IMR-90 (cell line): ENCODE measurements around the gene GOLGA5.

Experiments
- RFX5 ChIP-seq: IDR thresholded peaks from 2 replicates; pipeline ENCODE4 v1.8.0; 2012; ENCODE audit warnings: low read depth, mild to moderate bottlenecking, low read length, moderate library complexity
- TF ChIP-seq, protein P1 (sequence below): fragments of 150-350 bp; IDR thresholded peaks from 2 replicates; pipeline ENCODE4 v1.6.1; 2016; ENCODE audit warnings: low read depth, mild to moderate bottlenecking, low read length, moderate library complexity, borderline replicate concordance
- TF ChIP-seq, protein P2 (sequence below): conservative IDR thresholded peaks from 2 replicates; pipeline ENCODE4 v1.5.1; 2012; ENCODE audit warnings: mild to moderate bottlenecking, low read depth, low read length, improper control_type of control experiment

DNA sequence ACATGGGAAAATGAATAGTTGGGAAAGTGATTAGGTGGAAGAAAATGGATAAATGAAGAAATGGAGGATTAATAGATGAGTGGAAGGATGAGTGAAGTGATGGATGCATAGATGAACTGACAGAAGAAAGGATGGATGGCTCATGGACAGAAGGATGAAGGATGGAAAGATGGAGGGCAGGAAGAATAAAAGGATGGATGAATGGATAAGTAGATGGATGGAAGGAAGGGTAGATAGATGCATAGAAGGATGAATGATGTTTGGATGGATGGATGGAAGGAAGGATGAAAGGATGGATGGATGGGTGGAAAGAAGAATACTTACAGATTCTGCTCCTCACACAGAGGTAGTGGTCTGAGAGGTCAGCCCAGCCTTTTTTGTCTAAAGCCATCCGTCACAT lies 93.1 kb downstream of the GOLGA5 start:
- TF ChIP-seq, protein P1, sequence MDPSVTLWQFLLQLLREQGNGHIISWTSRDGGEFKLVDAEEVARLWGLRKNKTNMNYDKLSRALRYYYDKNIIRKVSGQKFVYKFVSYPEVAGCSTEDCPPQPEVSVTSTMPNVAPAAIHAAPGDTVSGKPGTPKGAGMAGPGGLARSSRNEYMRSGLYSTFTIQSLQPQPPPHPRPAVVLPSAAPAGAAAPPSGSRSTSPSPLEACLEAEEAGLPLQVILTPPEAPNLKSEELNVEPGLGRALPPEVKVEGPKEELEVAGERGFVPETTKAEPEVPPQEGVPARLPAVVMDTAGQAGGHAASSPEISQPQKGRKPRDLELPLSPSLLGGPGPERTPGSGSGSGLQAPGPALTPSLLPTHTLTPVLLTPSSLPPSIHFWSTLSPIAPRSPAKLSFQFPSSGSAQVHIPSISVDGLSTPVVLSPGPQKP, result no peak
- TF ChIP-seq, protein P2, sequence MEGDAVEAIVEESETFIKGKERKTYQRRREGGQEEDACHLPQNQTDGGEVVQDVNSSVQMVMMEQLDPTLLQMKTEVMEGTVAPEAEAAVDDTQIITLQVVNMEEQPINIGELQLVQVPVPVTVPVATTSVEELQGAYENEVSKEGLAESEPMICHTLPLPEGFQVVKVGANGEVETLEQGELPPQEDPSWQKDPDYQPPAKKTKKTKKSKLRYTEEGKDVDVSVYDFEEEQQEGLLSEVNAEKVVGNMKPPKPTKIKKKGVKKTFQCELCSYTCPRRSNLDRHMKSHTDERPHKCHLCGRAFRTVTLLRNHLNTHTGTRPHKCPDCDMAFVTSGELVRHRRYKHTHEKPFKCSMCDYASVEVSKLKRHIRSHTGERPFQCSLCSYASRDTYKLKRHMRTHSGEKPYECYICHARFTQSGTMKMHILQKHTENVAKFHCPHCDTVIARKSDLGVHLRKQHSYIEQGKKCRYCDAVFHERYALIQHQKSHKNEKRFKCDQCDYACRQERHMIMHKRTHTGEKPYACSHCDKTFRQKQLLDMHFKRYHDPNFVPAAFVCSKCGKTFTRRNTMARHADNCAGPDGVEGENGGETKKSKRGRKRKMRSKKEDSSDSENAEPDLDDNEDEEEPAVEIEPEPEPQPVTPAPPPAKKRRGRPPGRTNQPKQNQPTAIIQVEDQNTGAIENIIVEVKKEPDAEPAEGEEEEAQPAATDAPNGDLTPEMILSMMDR, result no peak
- TF ChIP-seq RFX5, result no peak
